DND-41 (cell line): ENCODE measurements around the gene RASGRP4.

ENCODE experiments used
- ATAC-seq: fragments of 200-7000 bp; cut with Tn5 transposase; 3 replicates; pipeline ENCODE4 v1.9.1; 2021; ENCODE audit warnings: low read depth; ENCODE audit not compliant: insufficient read depth
- DNase-seq: peaks from one replicate; pipeline ENCODE4 v3.0.0-alpha.2; 2020
- H2AFZ ChIP-seq: 2 replicates; pipeline ENCODE4 v1.6.0; 2012; ENCODE audit warnings: low read depth, low read length
- H3K27ac ChIP-seq: 2 replicates; pipeline ENCODE4 v1.5.1; 2012; ENCODE audit warnings: low read length, inconsistent platforms
- H3K27me3 ChIP-seq: fragments of 200-600 bp; sonication (generic); 2 replicates; pipeline ENCODE4 v1.6.0; 2012; ENCODE audit warnings: low read length, mild to moderate bottlenecking, inconsistent platforms; ENCODE audit not compliant: insufficient read depth, poor library complexity
- H3K36me3 ChIP-seq: 2 replicates; pipeline ENCODE4 v1.5.1; 2012; ENCODE audit warnings: low read length, inconsistent platforms; ENCODE audit not compliant: insufficient read depth
- H3K4me1 ChIP-seq: 2 replicates; pipeline ENCODE4 v1.5.1; 2012; ENCODE audit warnings: mild to moderate bottlenecking, low read length; ENCODE audit not compliant: insufficient read depth
- H3K4me2 ChIP-seq: 2 replicates; pipeline ENCODE4 v1.6.0; 2012; ENCODE audit warnings: mild to moderate bottlenecking, moderate library complexity, low read length, inconsistent platforms; ENCODE audit not compliant: insufficient read depth
- H3K4me3 ChIP-seq, 2 experiments: fragments of 200-600 bp in 1 of 2; shearing (Covaris generic) in 1 of 2; 2 replicates each; pipeline ENCODE4 v1.5.1; 2012 to 2016; ENCODE audit warnings: inconsistent platforms in 2 of 2, low read length in 2 of 2, mild to moderate bottlenecking in 2 of 2, low read depth in 1 of 2, moderate library complexity in 1 of 2
- H3K79me2 ChIP-seq: 2 replicates; pipeline ENCODE4 v1.6.0; 2012; ENCODE audit warnings: low read length, inconsistent platforms; ENCODE audit not compliant: insufficient read depth
- H3K9ac ChIP-seq: 2 replicates; pipeline ENCODE4 v1.6.0; 2012; ENCODE audit warnings: low read depth, mild to moderate bottlenecking, inconsistent platforms, low read length, moderate library complexity
- H3K9me3 ChIP-seq: 2 replicates; pipeline ENCODE4 v1.5.1; 2012; ENCODE audit warnings: low read length, moderate library complexity, mild to moderate bottlenecking, inconsistent platforms; ENCODE audit not compliant: insufficient read depth, severe bottlenecking
- H4K20me1 ChIP-seq: 2 replicates; pipeline ENCODE4 v1.6.0; 2012; ENCODE audit warnings: low read length; ENCODE audit not compliant: insufficient read depth
- EZH2 ChIP-seq: IDR thresholded peaks from 3 replicates; pipeline ENCODE4 v1.6.1; 2012; ENCODE audit warnings: borderline replicate concordance, low read depth, mild to moderate bottlenecking, moderate library complexity, low read length, inconsistent platforms; ENCODE audit not compliant: severe bottlenecking
- TF ChIP-seq, protein P1 (sequence below): IDR thresholded peaks from 2 replicates; pipeline ENCODE4 v1.5.1; 2012; ENCODE audit warnings: borderline replicate concordance, low read length, moderate library complexity, mild to moderate bottlenecking; ENCODE audit not compliant: poor library complexity, severe bottlenecking; ENCODE audit errors: extremely low read depth

RASGRP4 gene

DNA sequence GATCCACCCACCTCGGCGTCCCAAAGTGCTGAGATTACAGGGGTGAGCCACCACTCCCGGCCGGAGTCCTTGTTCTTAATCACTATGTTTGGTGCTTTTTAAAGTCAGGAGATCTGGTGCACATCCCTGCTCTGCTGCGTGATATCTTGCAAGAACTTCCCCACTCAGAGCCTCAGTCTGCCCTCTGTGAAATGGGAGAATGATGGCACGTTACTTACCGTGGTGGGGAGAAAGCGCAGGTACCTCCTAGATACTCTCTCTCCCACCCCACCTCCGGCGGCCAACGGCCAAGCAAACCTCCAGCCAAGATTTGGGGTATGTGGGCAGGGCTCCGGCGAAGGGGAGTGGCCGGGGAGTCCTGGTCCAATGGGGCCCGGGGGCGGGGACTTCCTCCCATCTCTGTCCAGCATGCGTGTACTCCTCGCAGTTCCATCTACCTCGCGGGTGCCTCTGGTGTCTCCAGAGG lies 7.3 kb upstream of the RASGRP4 start, which contains the start of gene RYR1:
Gene RYR1, plus strand, starts transcription at position 424 of the 466 bp plus-strand sequence. CDS start 139 bp downstream, outside the sequence.
- H2AFZ ChIP-seq = no peak within 1 kb of the TSS
- no peak for DNase-seq

GRCh38 chr19:38430931-38431330 lies 4.9 kb upstream of the RASGRP4 start:
- Histone ChIP-seq H3K9ac (no peak overlapping the region), H3K27ac (no peak overlapping the region), H3K9me3 (no peaks in the 10 kb centered on the region), H3K4me3 (no peak overlapping the region), H3K36me3 (no peaks in the 10 kb centered on the region), H3K4me2 (no peak overlapping the region), H3K27me3 (no peaks in the 10 kb centered on the region), H3K4me1 (peaks cover 1% of the 10 kb centered on the region), H3K79me2 (no peaks in the 10 kb centered on the region), H2AFZ (no peak overlapping the region), H4K20me1 (no peaks in the 10 kb centered on the region)
- ATAC-seq = no peak
- no peak for DNase-seq
- TF ChIP-seq EZH2 = no peak
- TF ChIP-seq, protein P1, sequence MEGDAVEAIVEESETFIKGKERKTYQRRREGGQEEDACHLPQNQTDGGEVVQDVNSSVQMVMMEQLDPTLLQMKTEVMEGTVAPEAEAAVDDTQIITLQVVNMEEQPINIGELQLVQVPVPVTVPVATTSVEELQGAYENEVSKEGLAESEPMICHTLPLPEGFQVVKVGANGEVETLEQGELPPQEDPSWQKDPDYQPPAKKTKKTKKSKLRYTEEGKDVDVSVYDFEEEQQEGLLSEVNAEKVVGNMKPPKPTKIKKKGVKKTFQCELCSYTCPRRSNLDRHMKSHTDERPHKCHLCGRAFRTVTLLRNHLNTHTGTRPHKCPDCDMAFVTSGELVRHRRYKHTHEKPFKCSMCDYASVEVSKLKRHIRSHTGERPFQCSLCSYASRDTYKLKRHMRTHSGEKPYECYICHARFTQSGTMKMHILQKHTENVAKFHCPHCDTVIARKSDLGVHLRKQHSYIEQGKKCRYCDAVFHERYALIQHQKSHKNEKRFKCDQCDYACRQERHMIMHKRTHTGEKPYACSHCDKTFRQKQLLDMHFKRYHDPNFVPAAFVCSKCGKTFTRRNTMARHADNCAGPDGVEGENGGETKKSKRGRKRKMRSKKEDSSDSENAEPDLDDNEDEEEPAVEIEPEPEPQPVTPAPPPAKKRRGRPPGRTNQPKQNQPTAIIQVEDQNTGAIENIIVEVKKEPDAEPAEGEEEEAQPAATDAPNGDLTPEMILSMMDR = no peak

More for the DNA sequence above, 7.3 kb upstream of the RASGRP4 start, which contains the start of gene RYR1:
- H3K9me3 ChIP-seq = no peaks in the 10 kb centered on the region
- no peak within 1 kb of the TSS for H3K4me3 ChIP-seq
- H3K4me2 ChIP-seq = no peak within 1 kb of the TSS
- H4K20me1 ChIP-seq = no peaks in the 10 kb centered on the region
- TF ChIP-seq, protein P1 = no peak
- TF ChIP-seq EZH2 = no peak
- H3K79me2 ChIP-seq = no peaks in the 10 kb centered on the region
- H3K36me3 ChIP-seq = no peaks in the 10 kb centered on the region
- ATAC-seq = no peak
- no peaks in the 10 kb centered on the region for H3K4me1 ChIP-seq
- H3K27me3 ChIP-seq = no peaks in the 10 kb centered on the region
- H3K27ac ChIP-seq = no peak within 1 kb of the TSS
- no peak within 1 kb of the TSS for H3K9ac ChIP-seq

- no peaks in the 10 kb centered on the region for H3K9me3 ChIP-seq
- H3K79me2 ChIP-seq = no peaks in the 10 kb centered on the region
- TF ChIP-seq, protein P1 = no peak
- no peak for TF ChIP-seq EZH2
- DNase-seq (no peak), ATAC-seq (no peak)
- no peak overlapping the region for H3K4me2 ChIP-seq
- no peaks in the 10 kb centered on the region for H4K20me1 ChIP-seq
- H3K36me3 ChIP-seq = no peaks in the 10 kb centered on the region
- no peak overlapping the region for H3K4me3 ChIP-seq
- no peak overlapping the region for H3K27ac ChIP-seq
- H3K4me1 ChIP-seq = peaks cover 7% of the 10 kb centered on the region
- H3K27me3 ChIP-seq = no peaks in the 10 kb centered on the region
- no peak overlapping the region for H3K9ac ChIP-seq
- no peak overlapping the region for H2AFZ ChIP-seq
Observed at GRCh38 chr19:38429811-38430156, 3.8 kb upstream of the RASGRP4 start.
